ENCODE results near the gene ARL2BP. TPM values are rescaled to one million over a fixed set of nuclear protein-coding genes. Genes with fewer than 3 reads are reported as not detected.

ARL2BP gene
- total RNA-seq, 6 experiments from 2014 or later: 19.3 to 26.8 (median 22.0) TPM

GRCh38 chr16:57284209-57284951 lies 39.3 kb downstream of the ARL2BP start, which contains the start of gene PLLP:
TSS of gene PLLP (minus strand) at chr16:57284672. CDS start at chr16:57284540, 132 bp downstream.
- WGBS (ENCODE audit: insufficient coverage, low coverage, low lambda C conversion rate, missing lambda C conversion rate): 4% methylated on average over 10 of the region's 95 CpGs
- Histone ChIP-seq H3K27ac (no peak within 1 kb of the TSS), H3K4me1 (peaks cover 0 to 18% (median 7%) of the 10 kb centered on the region in 4 donors), H3K36me3 (no peaks in the 10 kb centered on the region), H3K9me3 (no peaks in the 10 kb centered on the region), H3K27me3 (no peaks in the 10 kb centered on the region), H3K4me3 (peak within 1 kb of the TSS; percentile 45 to 62 (median 52))
- DNase-seq (peak in 2 of 3 donors; percentile 41 to 70), ATAC-seq (peak; percentile 81 to 89 (median 88))
- TF ChIP-seq CTCF (IDR thresholded peaks at IDR 0.05): no peak
- TF ChIP-seq POLR2A (IDR thresholded peaks at IDR 0.05): peak; percentile 32
- intact Hi-C loops (cut with DNase I): no loop called here

GRCh38 chr16:57284952-57285363 lies 39.9 kb downstream of the ARL2BP start:
- Histone ChIP-seq H3K27ac (no peak overlapping the region), H3K4me3 (peak overlapping the region; percentile 45 to 62 (median 52)), H3K9me3 (no peaks in the 10 kb centered on the region), H3K27me3 (no peaks in the 10 kb centered on the region), H3K4me1 (peaks cover 0 to 15% (median 5%) of the 10 kb centered on the region in 4 donors), H3K36me3 (no peaks in the 10 kb centered on the region)
- WGBS (ENCODE audit: insufficient coverage, low coverage, low lambda C conversion rate, missing lambda C conversion rate): 33% methylated on average over 15 of the region's 22 CpGs
- intact Hi-C loops (cut with DNase I): no loop called here
- TF ChIP-seq POLR2A (IDR thresholded peaks at IDR 0.05) (no peak), CTCF (IDR thresholded peaks at IDR 0.05) (no peak)
- no peak for DNase-seq
- ATAC-seq: no peak

GRCh38 chr16:57285379-57285778 lies 40.3 kb downstream of the ARL2BP start:
- peaks cover 0 to 11% (median 3%) of the 10 kb centered on the region in 4 donors for H3K4me1 ChIP-seq
- no peak overlapping the region for H3K4me3 ChIP-seq
- ATAC-seq: no peak
- intact Hi-C loops (cut with DNase I): no loop called here
- no peaks in the 10 kb centered on the region for H3K36me3 ChIP-seq
- no peaks in the 10 kb centered on the region for H3K27me3 ChIP-seq
- no peaks in the 10 kb centered on the region for H3K9me3 ChIP-seq
- no peak for DNase-seq
- WGBS (ENCODE audit: insufficient coverage, low coverage, low lambda C conversion rate, missing lambda C conversion rate): 93% methylated on average over 5 of the region's 5 CpGs
- TF ChIP-seq CTCF (IDR thresholded peaks at IDR 0.05) (no peak), POLR2A (IDR thresholded peaks at IDR 0.05) (no peak)
- no peak overlapping the region for H3K27ac ChIP-seq

- no peaks in the 10 kb centered on the region for H3K9me3 ChIP-seq
- H3K27me3 ChIP-seq: no peaks in the 10 kb centered on the region
- intact Hi-C loops (cut with DNase I): loop anchor here in 1 of 2 donors (10.0 kb wide), 1 partner anchor 205 kb away; no protein-coding TSS in a partner anchor
- no peak for DNase-seq
- WGBS (ENCODE audit: insufficient coverage, low coverage, low lambda C conversion rate, missing lambda C conversion rate): 66% methylated on average over 10 of the region's 14 CpGs
- H3K4me3 ChIP-seq: no peak overlapping the region
- no peaks in the 10 kb centered on the region for H3K36me3 ChIP-seq
- peaks cover 0 to 8% (median 0%) of the 10 kb centered on the region in 4 donors for H3K4me1 ChIP-seq
- TF ChIP-seq POLR2A (IDR thresholded peaks at IDR 0.05) (no peak), CTCF (IDR thresholded peaks at IDR 0.05) (no peak)
- H3K27ac ChIP-seq: no peak overlapping the region
- no peak for ATAC-seq
Observed at GRCh38 chr16:57289391-57290257, 44.6 kb downstream of the ARL2BP start.

All from right lobe of liver (tissue), 6 donors.